Stimulated activated CD8-positive, alpha-beta memory T cell treated with anti-CD3 and anti-CD28 coated beads, Interleukin-7, amount 100 ng/mL, for 48 hours (primary cell): ENCODE results near the gene TCF20.

Source experiments
- DNase-seq, 2 donors: peaks; one replicate each; pipeline ENCODE4 v3.0.0-alpha.2; 2020; ENCODE audit warnings: low read depth in 1 of 2; ENCODE audit errors: extremely low read depth in 1 of 2

The TCF20 gene

DNA sequence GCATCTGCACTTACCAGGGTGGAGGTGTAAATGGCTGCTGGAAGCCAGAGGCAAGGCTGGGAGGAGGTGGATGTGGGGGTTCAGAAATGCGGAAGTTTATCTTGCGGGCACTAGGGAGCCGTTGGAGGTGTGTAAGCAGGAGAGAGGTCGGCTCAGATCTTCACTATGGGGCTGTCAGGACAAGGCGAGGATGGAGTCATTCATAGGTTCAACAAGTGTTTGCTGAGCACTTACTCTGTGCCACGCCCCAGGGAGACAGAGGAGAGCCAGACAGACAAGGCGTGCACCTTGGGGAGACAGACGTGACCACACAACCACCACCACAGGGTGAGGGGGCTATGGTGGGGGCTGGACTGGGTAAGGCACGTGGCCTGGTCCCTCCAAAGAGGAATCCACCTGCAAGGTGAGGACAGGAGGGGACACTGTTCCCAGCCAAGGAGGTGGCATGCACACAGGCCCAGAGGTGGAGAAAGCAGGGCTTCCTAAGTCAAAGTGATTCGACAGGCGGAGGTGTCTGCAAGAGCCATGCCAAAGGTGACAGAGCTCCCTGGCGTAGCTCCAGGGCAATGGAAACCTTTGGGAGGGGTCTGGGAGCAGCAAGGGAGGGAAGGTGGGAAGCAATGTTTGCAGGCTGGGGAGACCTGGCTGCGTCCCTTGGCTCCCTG, 30.8 kb upstream of the TCF20 start:
- DNase-seq = no peak

GRCh38 chr22:42300259-42301076, 30.0 kb upstream of the TCF20 start:
- peak in 1 of 2 donors; percentile 22 for DNase-seq

DNA sequence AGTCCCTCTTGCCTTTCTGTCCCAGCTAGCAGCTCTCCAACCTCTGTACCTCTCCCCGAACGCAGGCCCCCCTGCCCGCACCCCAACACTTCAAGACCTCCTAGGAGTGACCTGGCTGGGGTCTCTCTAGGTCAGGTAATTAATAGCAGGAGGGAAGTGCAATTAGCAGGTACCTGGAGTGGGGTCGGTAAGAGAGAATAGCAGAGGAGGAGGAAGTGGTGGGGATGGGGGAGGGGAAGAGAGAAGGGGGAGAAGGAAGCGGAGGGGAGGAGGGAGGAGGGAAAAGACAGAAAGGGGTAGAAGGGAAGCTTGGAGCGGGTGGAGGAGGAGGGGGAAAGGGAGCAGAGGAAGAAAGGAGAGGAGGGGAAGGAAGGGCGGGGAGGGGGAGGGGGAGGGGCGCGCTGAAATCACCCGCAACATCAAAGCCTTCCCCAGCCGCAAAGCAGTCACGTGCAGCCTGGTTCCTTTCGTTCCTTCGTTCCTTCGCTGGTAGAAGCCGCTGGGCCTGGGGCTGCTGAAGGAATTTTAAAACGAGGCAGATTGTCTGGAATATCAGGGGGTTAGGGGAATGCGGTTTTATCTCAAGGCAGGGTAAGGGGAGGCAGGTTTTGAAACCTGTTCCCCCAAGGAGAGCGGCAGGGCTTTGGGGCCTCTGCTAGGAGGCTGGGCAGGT, 29.3 kb upstream of the TCF20 start:
- DNase-seq = no peak

DNA sequence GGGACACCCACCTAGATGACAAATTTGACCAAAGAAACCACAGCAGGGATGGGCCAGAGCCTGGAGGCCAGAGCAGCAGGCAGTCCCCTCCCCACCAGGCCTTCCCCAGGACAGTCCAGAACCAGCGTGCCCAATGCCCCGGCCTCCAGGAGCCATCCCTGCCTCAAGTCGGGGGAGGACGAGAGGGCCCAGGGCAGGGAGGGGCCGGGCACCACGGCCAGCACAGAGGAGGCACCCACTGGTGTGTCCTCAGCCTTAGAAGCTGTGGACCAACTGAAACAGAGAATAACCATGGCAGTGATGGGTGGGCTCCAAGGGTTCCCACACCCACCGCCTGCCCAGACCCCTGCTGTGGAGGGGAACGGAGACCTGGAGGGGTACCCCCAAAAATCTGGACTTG, 28.3 kb upstream of the TCF20 start:
- DNase-seq = no peak

DNA sequence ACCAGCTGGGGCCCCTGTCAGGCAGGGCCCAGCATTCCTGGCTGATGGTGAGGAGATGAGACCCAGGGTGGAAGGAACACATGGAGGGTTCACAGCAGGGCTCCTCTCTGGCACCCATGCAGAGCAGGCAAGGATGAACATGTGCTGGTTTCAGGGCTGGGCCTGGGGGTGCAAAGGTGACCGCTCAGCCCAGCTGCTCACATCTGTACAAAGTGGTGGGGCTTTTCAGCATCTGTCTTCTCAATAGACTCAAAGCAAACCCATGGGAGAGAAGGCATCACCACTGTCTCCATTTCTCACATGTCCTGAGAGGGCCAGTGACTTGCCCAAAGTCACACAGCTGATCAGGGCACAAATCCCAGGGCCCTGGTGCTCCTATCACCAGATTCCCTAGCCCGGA, 27.3 kb upstream of the TCF20 start:
- DNase-seq = no peak

GRCh38 chr22:42296883-42297282, 26.4 kb upstream of the TCF20 start:
- DNase-seq = no peak

DNA sequence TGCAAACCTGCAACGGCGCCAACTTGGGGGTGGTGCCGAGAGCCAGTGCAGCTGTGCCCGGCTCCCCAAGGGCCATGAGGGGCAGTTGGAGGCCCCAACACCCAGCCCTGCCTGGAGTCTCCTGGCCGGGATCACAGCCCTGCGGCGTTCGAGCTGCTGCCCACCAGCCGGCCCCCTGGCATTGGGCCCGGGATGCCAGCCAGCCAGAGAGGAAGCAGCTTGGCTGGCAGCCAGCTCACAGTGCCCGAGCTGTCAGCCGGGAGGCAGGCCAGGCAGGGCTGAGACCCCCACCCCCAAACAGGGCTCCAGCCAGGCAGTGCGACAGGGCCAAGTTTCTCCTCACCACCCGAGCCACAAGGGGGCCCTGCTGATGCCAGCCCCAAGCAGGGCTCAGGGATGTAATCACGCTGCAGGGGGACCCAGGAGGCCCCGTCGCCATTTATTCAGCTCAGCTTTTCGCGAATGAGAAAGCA, 26.0 kb upstream of the TCF20 start:
- DNase-seq = no peak

- no peak for DNase-seq
These were observed 23.9 kb upstream of the TCF20 start for GRCh38 chr22:42294034-42294985.

- no peak for DNase-seq
These were observed 22.5 kb upstream of the TCF20 start for GRCh38 chr22:42292732-42293520.

GRCh38 chr22:42291287-42291686, 20.8 kb upstream of the TCF20 start:
- no peak for DNase-seq

- no peak for DNase-seq
These were observed 19.5 kb upstream of the TCF20 start for GRCh38 chr22:42289671-42290541.

DNA sequence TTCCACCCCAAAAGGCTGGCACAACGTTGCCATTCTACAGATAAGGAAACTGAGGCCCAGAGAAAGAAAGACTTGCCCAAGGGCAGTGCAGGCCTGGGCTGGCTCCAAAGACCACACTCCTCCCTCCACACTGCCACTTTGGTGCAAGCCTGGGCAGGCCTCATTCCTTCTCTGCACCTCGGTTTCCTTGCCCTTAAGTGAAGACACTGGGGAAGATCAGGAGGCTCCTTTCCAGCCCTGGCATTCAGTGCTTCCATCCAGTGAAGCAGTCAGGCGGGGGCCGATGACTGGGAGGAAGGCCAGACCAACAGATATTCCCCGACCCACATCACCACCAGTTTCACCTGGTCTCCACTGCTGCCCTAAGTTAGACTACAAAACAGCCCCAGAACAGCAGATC, 18.3 kb upstream of the TCF20 start:
- no peak for DNase-seq

GRCh38 chr22:42287174-42287890, 16.9 kb upstream of the TCF20 start:
- no peak for DNase-seq

GRCh38 chr22:42286205-42286604, 15.8 kb upstream of the TCF20 start:
- DNase-seq = no peak

- DNase-seq = no peak
These were observed 15.2 kb upstream of the TCF20 start for GRCh38 chr22:42285604-42286003.

DNA sequence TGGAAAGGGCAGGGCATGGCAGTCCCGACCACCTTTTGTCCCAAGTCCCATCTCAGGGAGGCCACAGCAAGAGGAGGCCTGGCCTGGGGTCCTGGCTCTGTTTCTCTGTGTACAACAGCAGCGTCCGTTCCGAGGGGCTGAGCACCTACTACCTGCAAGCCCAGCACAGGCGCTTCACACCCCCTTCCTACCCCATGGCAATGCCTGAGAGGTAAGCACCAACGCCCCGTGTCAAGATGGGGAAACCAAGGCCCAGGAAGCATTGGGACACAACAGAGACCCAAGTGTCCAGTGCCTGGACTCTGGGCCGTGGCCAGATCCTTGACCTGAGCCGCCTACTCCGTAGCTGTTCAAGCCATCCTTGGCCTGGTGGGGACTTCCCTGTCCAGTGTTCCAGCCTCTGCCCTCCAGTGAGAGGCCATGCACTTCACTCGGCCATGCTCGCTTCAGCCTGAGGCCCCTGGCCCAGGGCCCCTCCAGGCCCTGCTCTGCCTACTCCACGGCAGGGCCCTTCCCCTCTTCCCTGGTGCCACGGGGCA, 14.3 kb upstream of the TCF20 start:
- DNase-seq = no peak

DNA sequence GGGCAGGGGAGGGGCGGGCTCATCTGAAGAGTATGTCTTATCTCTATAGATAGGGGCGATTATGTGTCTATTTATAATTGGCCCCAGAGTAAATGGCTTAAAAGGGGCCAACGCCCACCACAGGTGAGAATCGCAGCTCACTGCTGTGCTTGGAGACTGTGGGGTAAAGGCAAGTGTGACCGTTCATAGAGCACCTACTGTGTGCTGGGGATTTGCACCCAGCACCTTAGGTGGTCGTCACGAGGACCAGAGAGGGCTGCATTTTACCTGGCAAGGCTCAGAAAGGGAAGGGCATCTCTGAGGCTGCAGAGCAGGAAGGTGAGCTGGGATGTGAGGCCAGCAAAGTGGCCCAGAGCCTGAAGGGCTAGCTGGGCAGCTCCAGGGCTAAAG, 13.7 kb upstream of the TCF20 start:
- DNase-seq = no peak
